OCI-LY7 (cell line): Measurements from ENCODE around the gene PEBP1. TPM values are rescaled to one million over a fixed set of nuclear protein-coding genes. Genes with fewer than 3 reads are reported as not detected.

Experiments used
- BruUV-seq: library from RNA; stranded (reverse); fragments of 400-500 nt; replicated peaks from 2 replicates; lab custom pipeline; 2021; lab: Mats Ljungman, UMichigan
- CTCF ChIA-PET: fragments of 300-600 bp; sonication (Branson Sonifier 250); formaldehyde crosslinking; loops from one replicate; lab custom pipeline; 2022; ENCODE audit warnings: antibody characterized with exemption; ENCODE audit not compliant: unreplicated experiment; lab: Charles Lee
- POLR2A ChIA-PET: fragments of 300-600 bp; sonication (Branson Sonifier 250); formaldehyde crosslinking; loops from one replicate; lab custom pipeline; 2022; ENCODE audit warnings: antibody characterized with exemption; lab: Charles Lee
- DNase-seq: peaks from one replicate; pipeline ENCODE4 v3.0.0-alpha.2; 2015; ENCODE audit warnings: low spot score
- H2AFZ ChIP-seq: fragments of 200-600 bp; sonication (generic), shearing (Covaris generic); 2 replicates; pipeline ENCODE4 v1.6.1; 2014; ENCODE audit warnings: mild to moderate bottlenecking, antibody characterized with exemption, low read length, moderate library complexity
- H3K27ac ChIP-seq: fragments of 200-600 bp; sonication (generic); 2 replicates; pipeline ENCODE4 v1.5.1; 2014; ENCODE audit warnings: mixed run types, low read depth, mild to moderate bottlenecking, moderate library complexity, low read length, inconsistent platforms; ENCODE audit not compliant: poor library complexity, severe bottlenecking
- H3K36me3 ChIP-seq: fragments of 200-600 bp; sonication (generic); 2 replicates; pipeline ENCODE4 v1.6.1; 2014; ENCODE audit warnings: mild to moderate bottlenecking, antibody characterized with exemption, low read length, moderate library complexity, mixed read lengths; ENCODE audit not compliant: insufficient read depth
- H3K4me1 ChIP-seq: fragments of 200-600 bp; sonication (generic); 2 replicates; pipeline ENCODE4 v1.5.1; 2014; ENCODE audit warnings: mild to moderate bottlenecking, low read length; ENCODE audit not compliant: insufficient read depth, poor library complexity, severe bottlenecking
- H3K4me2 ChIP-seq: fragments of 200-600 bp; sonication (generic); 2 replicates; pipeline ENCODE4 v1.6.1; 2014; ENCODE audit warnings: mild to moderate bottlenecking, low read length
- H3K4me3 ChIP-seq: fragments of 200-600 bp; sonication (generic); 2 replicates; pipeline ENCODE4 v1.5.1; 2014; ENCODE audit warnings: mild to moderate bottlenecking, low read depth, low read length; ENCODE audit not compliant: poor library complexity, severe bottlenecking
- H3K79me2 ChIP-seq: fragments of 200-600 bp; sonication (generic); 2 replicates; pipeline ENCODE4 v1.6.1; 2016; ENCODE audit warnings: low read depth, mild to moderate bottlenecking, low read length, moderate library complexity, mixed read lengths; ENCODE audit not compliant: insufficient read depth
- H3K9me2 ChIP-seq: fragments of 200-600 bp; sonication (generic); 2 replicates; pipeline ENCODE4 v1.6.1; 2016; ENCODE audit warnings: mild to moderate bottlenecking, low read length, mixed read lengths; ENCODE audit not compliant: insufficient read depth
- H3K9me3 ChIP-seq: fragments of 200-600 bp; sonication (generic); 2 replicates; pipeline ENCODE4 v1.6.1; 2014; ENCODE audit warnings: mild to moderate bottlenecking, mixed run types, low read length, mixed read lengths
- H4K20me1 ChIP-seq: fragments of 200-600 bp; sonication (generic); 2 replicates; pipeline ENCODE4 v1.6.1; 2014; ENCODE audit warnings: mild to moderate bottlenecking, antibody characterized with exemption, low read length, moderate library complexity, mixed read lengths; ENCODE audit not compliant: insufficient read depth
- EZH2phosphoT487 ChIP-seq: fragments of 200-600 bp; sonication (generic); IDR thresholded peaks from 2 replicates; pipeline ENCODE4 v1.6.1; 2018; ENCODE audit warnings: low read depth, borderline replicate concordance, mild to moderate bottlenecking, mixed run types, antibody characterized with exemption, low read length, moderate library complexity, mixed read lengths
- intact Hi-C: fragments of 100-400 bp; cut with micrococcal nuclease; formaldehyde crosslinking; loops from one replicate; pipeline ENCODE4 v1.10.0; 2022; ENCODE audit not compliant: unreplicated experiment
- total RNA-seq, 2 experiments: library from RNA; depleted of rRNA in 1 of 2; stranded (reverse); fragments of >200 nt in 1 of 2; shearing (Covaris generic) in 1 of 2; gene quantifications; 2 replicates each; pipeline ENCODE4 v1.2.3, GENCODE V29; 2014 to 2022
- TF ChIP-seq, protein P1 (sequence below): fragments of 200-600 bp; sonication (generic); conservative IDR thresholded peaks from 2 replicates; pipeline ENCODE4 v1.5.1; 2014; ENCODE audit warnings: mild to moderate bottlenecking, antibody characterized with exemption, low read length, moderate library complexity, mixed read lengths

The PEBP1 gene
- total RNA-seq, 2 experiments from 2014 or later: 128 to 154 TPM

GRCh38 chr12:118148287-118148686 lies 12.4 kb downstream of the PEBP1 start:
- Histone ChIP-seq H3K4me3 (no peak overlapping the region), H3K36me3 (peaks cover 65% of the 10 kb centered on the region), H3K9me2 (no peaks in the 10 kb centered on the region), H3K4me1 (no peaks in the 10 kb centered on the region), H3K9me3 (no peaks in the 10 kb centered on the region), H3K4me2 (no peak overlapping the region), H3K27ac (no peak overlapping the region), H3K79me2 (no peaks in the 10 kb centered on the region), H2AFZ (no peak overlapping the region), H4K20me1 (no peaks in the 10 kb centered on the region)
- BruUV-seq: no TSS peak
- no peak for TF ChIP-seq EZH2phosphoT487
- TF ChIP-seq, protein P1, sequence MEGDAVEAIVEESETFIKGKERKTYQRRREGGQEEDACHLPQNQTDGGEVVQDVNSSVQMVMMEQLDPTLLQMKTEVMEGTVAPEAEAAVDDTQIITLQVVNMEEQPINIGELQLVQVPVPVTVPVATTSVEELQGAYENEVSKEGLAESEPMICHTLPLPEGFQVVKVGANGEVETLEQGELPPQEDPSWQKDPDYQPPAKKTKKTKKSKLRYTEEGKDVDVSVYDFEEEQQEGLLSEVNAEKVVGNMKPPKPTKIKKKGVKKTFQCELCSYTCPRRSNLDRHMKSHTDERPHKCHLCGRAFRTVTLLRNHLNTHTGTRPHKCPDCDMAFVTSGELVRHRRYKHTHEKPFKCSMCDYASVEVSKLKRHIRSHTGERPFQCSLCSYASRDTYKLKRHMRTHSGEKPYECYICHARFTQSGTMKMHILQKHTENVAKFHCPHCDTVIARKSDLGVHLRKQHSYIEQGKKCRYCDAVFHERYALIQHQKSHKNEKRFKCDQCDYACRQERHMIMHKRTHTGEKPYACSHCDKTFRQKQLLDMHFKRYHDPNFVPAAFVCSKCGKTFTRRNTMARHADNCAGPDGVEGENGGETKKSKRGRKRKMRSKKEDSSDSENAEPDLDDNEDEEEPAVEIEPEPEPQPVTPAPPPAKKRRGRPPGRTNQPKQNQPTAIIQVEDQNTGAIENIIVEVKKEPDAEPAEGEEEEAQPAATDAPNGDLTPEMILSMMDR: no peak
- CTCF ChIA-PET: no interaction called here
- POLR2A ChIA-PET: interaction anchor here (0.9 kb wide), 1 partner anchor 45 kb away, joined by 5 read pairs; no protein-coding TSS in a partner anchor
- DNase-seq: no peak
- intact Hi-C loops: no loop called here

DNA sequence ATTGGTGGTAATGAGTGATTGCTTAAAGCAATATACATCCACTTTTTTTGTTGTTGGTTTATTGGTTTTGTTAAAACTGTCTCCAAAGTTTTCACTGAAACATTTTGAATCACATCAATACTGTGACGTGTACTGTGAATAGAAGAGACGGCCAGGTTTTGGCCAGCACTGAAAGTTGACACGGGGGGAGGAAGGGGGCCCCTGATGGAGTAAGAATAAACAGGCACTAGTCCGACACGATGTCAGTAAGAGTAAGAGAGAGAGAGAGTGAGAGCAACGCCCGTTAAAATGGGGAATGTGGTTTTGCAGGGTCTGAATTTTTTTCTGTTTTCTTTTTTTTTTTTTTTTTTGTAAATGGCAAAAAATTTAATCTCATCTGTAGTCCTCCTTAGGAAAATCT lies 14.7 kb downstream of the PEBP1 start:
- no TSS peak for BruUV-seq
- Histone ChIP-seq H3K4me3 (no peak overlapping the region), H3K4me1 (no peaks in the 10 kb centered on the region), H3K9me3 (no peaks in the 10 kb centered on the region), H3K27ac (no peak overlapping the region), H4K20me1 (no peaks in the 10 kb centered on the region), H3K79me2 (no peaks in the 10 kb centered on the region), H3K36me3 (peaks cover 45% of the 10 kb centered on the region), H2AFZ (no peak overlapping the region), H3K9me2 (no peaks in the 10 kb centered on the region), H3K4me2 (no peak overlapping the region)
- ChIA-PET POLR2A (interaction anchor here (0.6 kb wide), 1 partner anchor 208 kb away, joined by 4 read pairs; no protein-coding TSS in a partner anchor), CTCF (no interaction called here)
- no peak for TF ChIP-seq EZH2phosphoT487
- TF ChIP-seq, protein P1: no peak
- intact Hi-C loops: no loop called here
- DNase-seq: no peak

DNA sequence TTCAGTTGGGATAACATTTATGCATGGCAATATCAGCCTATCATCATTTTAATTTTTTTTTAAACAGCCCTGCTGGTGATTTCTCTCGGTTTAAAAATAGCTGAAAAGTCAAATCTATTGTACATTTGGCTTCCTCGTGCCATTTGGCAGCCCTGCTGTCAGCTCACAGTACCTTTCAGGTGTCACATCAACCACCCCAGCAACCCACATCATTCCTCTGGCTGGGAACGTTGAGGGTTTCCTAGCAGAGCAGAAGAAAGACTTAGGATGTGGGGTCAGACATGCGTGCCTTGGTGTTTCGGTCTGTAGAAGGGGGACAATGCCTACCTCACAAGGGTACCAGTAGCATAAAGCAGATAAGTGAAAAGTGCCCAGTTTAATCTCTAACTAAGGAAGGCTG lies 15.8 kb downstream of the PEBP1 start:
- Histone ChIP-seq H3K9me3 (no peaks in the 10 kb centered on the region), H3K4me3 (no peak overlapping the region), H3K36me3 (peaks cover 38% of the 10 kb centered on the region; the same call in 1 of the 2 replicates), H3K79me2 (no peaks in the 10 kb centered on the region), H2AFZ (no peak overlapping the region), H4K20me1 (no peaks in the 10 kb centered on the region), H3K9me2 (no peaks in the 10 kb centered on the region), H3K4me2 (no peak overlapping the region), H3K27ac (no peak overlapping the region), H3K4me1 (no peaks in the 10 kb centered on the region)
- DNase-seq: no peak
- intact Hi-C loops: no loop called here
- ChIA-PET POLR2A (no interaction called here), CTCF (no interaction called here)
- TF ChIP-seq EZH2phosphoT487: no peak
- TF ChIP-seq, protein P1: no peak
- BruUV-seq: no TSS peak
